HepG2 (cell line): ENCODE results near the gene NTN3. TPM values are rescaled to one million over a fixed set of nuclear protein-coding genes. Genes with fewer than 3 reads are reported as not detected.

Source experiments
- ATAC-seq: fragments of 200-7000 bp; cut with Tn5 transposase; 3 replicates; pipeline ENCODE4 v1.9.1; 2020; ENCODE audit warnings: mild to moderate bottlenecking, moderate library complexity
- BruUV-seq: library from RNA; stranded (reverse); fragments of 400-500 nt; replicated peaks from 2 replicates; lab custom pipeline; 2021; lab: Mats Ljungman, UMichigan
- CTCF ChIA-PET: fragments of 300-600 bp; formaldehyde crosslinking; extraction: SDS; loops from one replicate; lab custom pipeline; 2021; ENCODE audit warnings: low total read pairs, inconsistent platforms, low intra/inter-chr PET ratio; lab: Yijun Ruan, JAX
- POLR2A ChIA-PET: fragments of 350-600 bp; sonication (Branson Sonifier 250); formaldehyde crosslinking; loops from one replicate; lab custom pipeline; 2020; ENCODE audit warnings: antibody characterized with exemption, inconsistent platforms; lab: Yijun Ruan, JAX
- DNase-seq: peaks from one replicate; pipeline ENCODE4 v3.0.0-alpha.2; 2015; ENCODE audit warnings: low spot score
- FAIRE-seq: peaks from 3 replicates; lab custom pipeline; 2011; peaks lifted over from hg19 to GRCh38; lab: Jason Lieb, UNC
- H2AFZ ChIP-seq: one replicate; pipeline ENCODE4 v1.6.1; 2011; ENCODE audit warnings: low read length, inconsistent platforms
- H3K27ac ChIP-seq: fragments of 300-600 bp; 3 replicates; pipeline ENCODE4 v1.8.0; 2011; ENCODE audit warnings: mixed run types, mild to moderate bottlenecking, mixed read lengths, low read length, inconsistent platforms; ENCODE audit not compliant: insufficient read depth; ENCODE audit errors: extremely low read length
- H3K27me3 ChIP-seq, 2 experiments: fragments of 200-600 bp in 1 of 2; 2 replicates in 1 of 2; 3 replicates in 1 of 2; pipeline versions ENCODE4 v1.6.0 to v1.8.0; 2011; ENCODE audit warnings: low read length in 2 of 2, mild to moderate bottlenecking in 2 of 2, moderate library complexity in 2 of 2, inconsistent platforms in 1 of 2; ENCODE audit not compliant: insufficient read depth in 2 of 2, control insufficient read depth in 1 of 2
- H3K36me3 ChIP-seq, 2 experiments: fragments of 200-600 bp in 1 of 2; replicated peaks in 1 of 2; 2 replicates in 1 of 2; 3 replicates in 1 of 2; pipeline versions ENCODE4 v1.5.1 to v1.8.0; 2011; ENCODE audit warnings: low read length in 2 of 2, inconsistent platforms in 1 of 2; ENCODE audit not compliant: insufficient read depth in 2 of 2, control insufficient read depth in 1 of 2
- H3K4me1 ChIP-seq: 2 replicates; pipeline ENCODE4 v1.5.1; 2012; ENCODE audit warnings: low read length, inconsistent platforms; ENCODE audit not compliant: insufficient read depth
- H3K4me2 ChIP-seq: 2 replicates; pipeline ENCODE4 v1.6.0; 2011; ENCODE audit warnings: low read depth, low read length, inconsistent platforms
- H3K4me3 ChIP-seq, 3 experiments: fragments of 200-600 bp in 1 of 3; sonication (generic), shearing (Covaris generic) in 1 of 3; replicated peaks in 1 of 3; 2 replicates each; pipeline ENCODE4 v1.5.1; 2011 to 2016; ENCODE audit warnings: low read length in 3 of 3, inconsistent platforms in 2 of 3, low read depth in 2 of 3, mild to moderate bottlenecking in 2 of 3, control low read depth in 1 of 3, mixed read lengths in 1 of 3; ENCODE audit not compliant: insufficient read depth in 1 of 3
- H3K79me2 ChIP-seq: one replicate; pipeline ENCODE4 v1.6.1; 2011; ENCODE audit warnings: low read length, inconsistent platforms; ENCODE audit not compliant: insufficient read depth
- H3K9ac ChIP-seq: 2 replicates; pipeline ENCODE4 v1.6.0; 2011; ENCODE audit warnings: mild to moderate bottlenecking, low read depth, low read length, inconsistent platforms; ENCODE audit not compliant: insufficient read depth
- H3K9me3 ChIP-seq: 2 replicates; pipeline ENCODE4 v1.5.1; 2012; ENCODE audit warnings: mild to moderate bottlenecking, low read length
- H4K20me1 ChIP-seq: 2 replicates; pipeline ENCODE4 v1.6.0; 2011; ENCODE audit warnings: inconsistent platforms, mild to moderate bottlenecking, low read length, moderate library complexity; ENCODE audit not compliant: insufficient read depth
- ATF7 ChIP-seq, 2 experiments: fragments of 450-650 bp in 1 of 2; sonication (generic) in 1 of 2; formaldehyde crosslinking in 1 of 2; IDR thresholded peaks; 2 replicates each; pipeline versions ENCODE4 v1.4.0 to v1.6.1; 2016 to 2020; ENCODE audit warnings: antibody characterized with exemption in 1 of 2, mild to moderate bottlenecking in 1 of 2, missing genetic modification reagents in 1 of 2
- SATB2 ChIP-seq: sonication (generic); formaldehyde crosslinking; IDR thresholded peaks from 2 replicates; pipeline ENCODE4 v1.5.0; 2020; ENCODE audit warnings: missing genetic modification reagents
- SYNCRIP ChIP-seq: fragments of 200-400 bp; formaldehyde crosslinking; IDR thresholded peaks from 2 replicates; pipeline ENCODE4 v1.6.1; 2018; ENCODE audit warnings: mild to moderate bottlenecking, low read depth, low read length; ENCODE audit not compliant: insufficient read depth
- TEAD2 ChIP-seq: sonication (generic); formaldehyde crosslinking; IDR thresholded peaks from 2 replicates; pipeline ENCODE4 v1.9.0; 2021; ENCODE audit warnings: missing genetic modification reagents
- ZNF432 ChIP-seq: sonication (generic); formaldehyde crosslinking; IDR thresholded peaks from 2 replicates; pipeline ENCODE4 v1.5.0; 2020; ENCODE audit warnings: missing genetic modification reagents, mild to moderate bottlenecking, borderline replicate concordance
- WGBS: methylation state at CpG from one replicate; pipeline ENCODE4 v1.1.6; 2017; ENCODE audit warnings: low lambda C conversion rate; 5-methylcytosine and 5-hydroxymethylcytosine counted together
- in situ Hi-C: cut with HindIII; loops from 2 replicates; pipeline ENCODE4 v1.10.0; 2017; ENCODE audit warnings: low pct_unique_long_range_greater_than_20kb; ENCODE audit not compliant: extremely low pct_ligation_motif_present
- intact Hi-C: fragments of 100-400 bp; cut with micrococcal nuclease; formaldehyde crosslinking; loops from one replicate; pipeline ENCODE4 v1.10.0; 2022; ENCODE audit not compliant: unreplicated experiment
- polyA plus RNA-seq, 8 experiments: library from polyadenylated mRNA; depleted of rRNA in 3 of 8; stranded (reverse) in 7 of 8; unstranded in 1 of 8; fragments of >200 nt; fragmentation: Illumina TruSeq in 4 of 8; extraction: Trizol in 4 of 8; gene quantifications; 2 replicates each; pipeline versions ENCODE4 v1.2.1 to v1.2.3, GENCODE V29; 2011 to 2016; ENCODE audit warnings: low read depth in 4 of 8, missing spikeins in 1 of 8, mixed read lengths in 1 of 8; ENCODE audit not compliant: insufficient read depth in 1 of 8
- total RNA-seq, 5 experiments: library from RNA; depleted of rRNA; stranded (reverse); fragments of >200 nt; fragmentation: Illumina TruSeq; extraction: Trizol; gene quantifications; 2 replicates each; pipeline ENCODE4 v1.2.3, GENCODE V29; 2016; ENCODE audit warnings: low read depth in 1 of 5
- TF ChIP-seq, protein P1 (sequence below): IDR thresholded peaks from 2 replicates; pipeline ENCODE4 v1.6.1; 2018; ENCODE audit warnings: missing genetic modification reagents
- TF ChIP-seq, protein P2 (sequence below): sonication (generic); formaldehyde crosslinking; IDR thresholded peaks from 2 replicates; pipeline ENCODE4 v1.5.1; 2020; ENCODE audit warnings: mild to moderate bottlenecking, missing genetic modification reagents, borderline replicate concordance
- TF ChIP-seq, protein P3 (sequence below): sonication (generic); formaldehyde crosslinking; IDR thresholded peaks from 2 replicates; pipeline ENCODE4 v1.5.0; 2020; ENCODE audit warnings: missing genetic modification reagents
- TF ChIP-seq, protein P4 (sequence below): sonication (generic); formaldehyde crosslinking; IDR thresholded peaks from 2 replicates; pipeline ENCODE4 v1.9.0; 2021; ENCODE audit warnings: missing genetic modification reagents, borderline replicate concordance
- TF ChIP-seq, protein P5 (sequence below): fragments of 450-650 bp; IDR thresholded peaks from 2 replicates; pipeline ENCODE4 v1.6.1; 2017

The NTN3 gene
- total and polyA plus RNA-seq, 2 of the 13 experiments (the other 11 are each of a cell fraction or from before 2014, with no cell fraction given): 0.09 to 0.20 TPM

DNA sequence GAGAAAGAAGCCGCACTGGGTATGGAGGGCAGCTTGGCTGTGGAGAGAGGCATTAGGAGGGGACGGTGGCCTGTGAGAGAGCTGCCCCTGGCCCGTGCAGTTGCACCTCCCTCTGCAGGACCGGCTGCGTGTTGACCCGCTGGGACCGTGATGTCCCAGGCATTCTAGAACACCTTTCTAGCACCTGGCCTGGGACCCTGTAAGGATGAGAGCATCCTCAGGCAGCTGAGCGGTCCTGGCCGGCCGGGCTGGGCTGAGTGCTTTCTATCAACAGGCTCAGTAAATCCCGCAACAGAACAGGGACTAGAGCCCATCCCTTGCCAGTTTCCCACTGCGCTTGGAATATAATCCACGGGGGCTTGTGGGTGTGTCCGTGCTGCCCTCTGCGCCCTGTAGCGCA, 18.5 kb downstream of the NTN3 start:
- Histone ChIP-seq H3K9me3 (no peaks in the 10 kb centered on the region), H3K9ac (no peak overlapping the region), H3K36me3 (peaks cover 0 to 2% of the 10 kb centered on the region in 2 experiments; a peak in 1 of 5 replicates), H3K27ac (no peak overlapping the region), H3K4me2 (no peak overlapping the region), H3K79me2 (peaks cover 23% of the 10 kb centered on the region), H3K4me3 (no peak overlapping the region), H4K20me1 (peaks cover 26% of the 10 kb centered on the region), H3K27me3 (no peaks in the 10 kb centered on the region), H3K4me1 (peaks cover 40% of the 10 kb centered on the region), H2AFZ (no peak overlapping the region)
- POLR2A ChIA-PET: interaction anchor here (1.5 kb wide), 1 partner anchor 24 kb away, joined by 3 read pairs; the partner anchor contains the start of gene ATP6V0C
- FAIRE-seq (no peak), DNase-seq (no peak), ATAC-seq (no peak)
- no TSS peak for BruUV-seq
- intact Hi-C loops (no loop called here), in situ Hi-C loops (no loop called here)
- WGBS: 95% methylated on average over 10 of the region's 16 CpGs
- CTCF ChIA-PET: no interaction called here
- TF ChIP-seq SATB2: no peak
- no peak for TF ChIP-seq SYNCRIP
- TF ChIP-seq, protein P1, sequence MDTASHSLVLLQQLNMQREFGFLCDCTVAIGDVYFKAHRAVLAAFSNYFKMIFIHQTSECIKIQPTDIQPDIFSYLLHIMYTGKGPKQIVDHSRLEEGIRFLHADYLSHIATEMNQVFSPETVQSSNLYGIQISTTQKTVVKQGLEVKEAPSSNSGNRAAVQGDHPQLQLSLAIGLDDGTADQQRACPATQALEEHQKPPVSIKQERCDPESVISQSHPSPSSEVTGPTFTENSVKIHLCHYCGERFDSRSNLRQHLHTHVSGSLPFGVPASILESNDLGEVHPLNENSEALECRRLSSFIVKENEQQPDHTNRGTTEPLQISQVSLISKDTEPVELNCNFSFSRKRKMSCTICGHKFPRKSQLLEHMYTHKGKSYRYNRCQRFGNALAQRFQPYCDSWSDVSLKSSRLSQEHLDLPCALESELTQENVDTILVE (CRISPR knock-in tag): no peak
- TF ChIP-seq, protein P2, sequence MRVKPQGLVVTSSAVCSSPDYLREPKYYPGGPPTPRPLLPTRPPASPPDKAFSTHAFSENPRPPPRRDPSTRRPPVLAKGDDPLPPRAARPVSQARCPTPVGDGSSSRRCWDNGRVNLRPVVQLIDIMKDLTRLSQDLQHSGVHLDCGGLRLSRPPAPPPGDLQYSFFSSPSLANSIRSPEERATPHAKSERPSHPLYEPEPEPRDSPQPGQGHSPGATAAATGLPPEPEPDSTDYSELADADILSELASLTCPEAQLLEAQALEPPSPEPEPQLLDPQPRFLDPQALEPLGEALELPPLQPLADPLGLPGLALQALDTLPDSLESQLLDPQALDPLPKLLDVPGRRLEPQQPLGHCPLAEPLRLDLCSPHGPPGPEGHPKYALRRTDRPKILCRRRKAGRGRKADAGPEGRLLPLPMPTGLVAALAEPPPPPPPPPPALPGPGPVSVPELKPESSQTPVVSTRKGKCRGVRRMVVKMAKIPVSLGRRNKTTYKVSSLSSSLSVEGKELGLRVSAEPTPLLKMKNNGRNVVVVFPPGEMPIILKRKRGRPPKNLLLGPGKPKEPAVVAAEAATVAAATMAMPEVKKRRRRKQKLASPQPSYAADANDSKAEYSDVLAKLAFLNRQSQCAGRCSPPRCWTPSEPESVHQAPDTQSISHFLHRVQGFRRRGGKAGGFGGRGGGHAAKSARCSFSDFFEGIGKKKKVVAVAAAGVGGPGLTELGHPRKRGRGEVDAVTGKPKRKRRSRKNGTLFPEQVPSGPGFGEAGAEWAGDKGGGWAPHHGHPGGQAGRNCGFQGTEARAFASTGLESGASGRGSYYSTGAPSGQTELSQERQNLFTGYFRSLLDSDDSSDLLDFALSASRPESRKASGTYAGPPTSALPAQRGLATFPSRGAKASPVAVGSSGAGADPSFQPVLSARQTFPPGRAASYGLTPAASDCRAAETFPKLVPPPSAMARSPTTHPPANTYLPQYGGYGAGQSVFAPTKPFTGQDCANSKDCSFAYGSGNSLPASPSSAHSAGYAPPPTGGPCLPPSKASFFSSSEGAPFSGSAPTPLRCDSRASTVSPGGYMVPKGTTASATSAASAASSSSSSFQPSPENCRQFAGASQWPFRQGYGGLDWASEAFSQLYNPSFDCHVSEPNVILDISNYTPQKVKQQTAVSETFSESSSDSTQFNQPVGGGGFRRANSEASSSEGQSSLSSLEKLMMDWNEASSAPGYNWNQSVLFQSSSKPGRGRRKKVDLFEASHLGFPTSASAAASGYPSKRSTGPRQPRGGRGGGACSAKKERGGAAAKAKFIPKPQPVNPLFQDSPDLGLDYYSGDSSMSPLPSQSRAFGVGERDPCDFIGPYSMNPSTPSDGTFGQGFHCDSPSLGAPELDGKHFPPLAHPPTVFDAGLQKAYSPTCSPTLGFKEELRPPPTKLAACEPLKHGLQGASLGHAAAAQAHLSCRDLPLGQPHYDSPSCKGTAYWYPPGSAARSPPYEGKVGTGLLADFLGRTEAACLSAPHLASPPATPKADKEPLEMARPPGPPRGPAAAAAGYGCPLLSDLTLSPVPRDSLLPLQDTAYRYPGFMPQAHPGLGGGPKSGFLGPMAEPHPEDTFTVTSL (CRISPR knock-in tag): no peak
- TF ChIP-seq, protein P3, sequence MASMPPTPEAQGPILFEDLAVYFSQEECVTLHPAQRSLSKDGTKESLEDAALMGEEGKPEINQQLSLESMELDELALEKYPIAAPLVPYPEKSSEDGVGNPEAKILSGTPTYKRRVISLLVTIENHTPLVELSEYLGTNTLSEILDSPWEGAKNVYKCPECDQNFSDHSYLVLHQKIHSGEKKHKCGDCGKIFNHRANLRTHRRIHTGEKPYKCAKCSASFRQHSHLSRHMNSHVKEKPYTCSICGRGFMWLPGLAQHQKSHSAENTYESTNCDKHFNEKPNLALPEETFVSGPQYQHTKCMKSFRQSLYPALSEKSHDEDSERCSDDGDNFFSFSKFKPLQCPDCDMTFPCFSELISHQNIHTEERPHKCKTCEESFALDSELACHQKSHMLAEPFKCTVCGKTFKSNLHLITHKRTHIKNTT: no peak
- no peak for TF ChIP-seq TEAD2 (CRISPR knock-in tag)
- TF ChIP-seq, protein P4, sequence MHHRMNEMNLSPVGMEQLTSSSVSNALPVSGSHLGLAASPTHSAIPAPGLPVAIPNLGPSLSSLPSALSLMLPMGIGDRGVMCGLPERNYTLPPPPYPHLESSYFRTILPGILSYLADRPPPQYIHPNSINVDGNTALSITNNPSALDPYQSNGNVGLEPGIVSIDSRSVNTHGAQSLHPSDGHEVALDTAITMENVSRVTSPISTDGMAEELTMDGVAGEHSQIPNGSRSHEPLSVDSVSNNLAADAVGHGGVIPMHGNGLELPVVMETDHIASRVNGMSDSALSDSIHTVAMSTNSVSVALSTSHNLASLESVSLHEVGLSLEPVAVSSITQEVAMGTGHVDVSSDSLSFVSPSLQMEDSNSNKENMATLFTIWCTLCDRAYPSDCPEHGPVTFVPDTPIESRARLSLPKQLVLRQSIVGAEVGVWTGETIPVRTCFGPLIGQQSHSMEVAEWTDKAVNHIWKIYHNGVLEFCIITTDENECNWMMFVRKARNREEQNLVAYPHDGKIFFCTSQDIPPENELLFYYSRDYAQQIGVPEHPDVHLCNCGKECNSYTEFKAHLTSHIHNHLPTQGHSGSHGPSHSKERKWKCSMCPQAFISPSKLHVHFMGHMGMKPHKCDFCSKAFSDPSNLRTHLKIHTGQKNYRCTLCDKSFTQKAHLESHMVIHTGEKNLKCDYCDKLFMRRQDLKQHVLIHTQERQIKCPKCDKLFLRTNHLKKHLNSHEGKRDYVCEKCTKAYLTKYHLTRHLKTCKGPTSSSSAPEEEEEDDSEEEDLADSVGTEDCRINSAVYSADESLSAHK (CRISPR knock-in tag): no peak
- TF ChIP-seq, protein P5, sequence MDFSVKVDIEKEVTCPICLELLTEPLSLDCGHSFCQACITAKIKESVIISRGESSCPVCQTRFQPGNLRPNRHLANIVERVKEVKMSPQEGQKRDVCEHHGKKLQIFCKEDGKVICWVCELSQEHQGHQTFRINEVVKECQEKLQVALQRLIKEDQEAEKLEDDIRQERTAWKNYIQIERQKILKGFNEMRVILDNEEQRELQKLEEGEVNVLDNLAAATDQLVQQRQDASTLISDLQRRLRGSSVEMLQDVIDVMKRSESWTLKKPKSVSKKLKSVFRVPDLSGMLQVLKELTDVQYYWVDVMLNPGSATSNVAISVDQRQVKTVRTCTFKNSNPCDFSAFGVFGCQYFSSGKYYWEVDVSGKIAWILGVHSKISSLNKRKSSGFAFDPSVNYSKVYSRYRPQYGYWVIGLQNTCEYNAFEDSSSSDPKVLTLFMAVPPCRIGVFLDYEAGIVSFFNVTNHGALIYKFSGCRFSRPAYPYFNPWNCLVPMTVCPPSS: no peak
- TF ChIP-seq ZNF432 (CRISPR knock-in tag): no peak
- TF ChIP-seq ATF7 (IDR thresholded peaks at IDR 0.05): no peak
- TF ChIP-seq ATF7 (CRISPR knock-in tag; IDR thresholded peaks at IDR 0.05): no peak
